Measurements from ENCODE around the gene UEVLD. TPM values are rescaled to one million over a fixed set of nuclear protein-coding genes. Genes with fewer than 3 reads are reported as not detected.

The UEVLD gene
- total and polyA plus RNA-seq, 2 donors (not counting 1 experiment from before 2014, with no cell fraction given) = 6.3 to 12.8 TPM

- no peak overlapping the region for H3K4me3 Mint-ChIP-seq
- no peak for DNase-seq
- Histone ChIP-seq H3K9ac (ENCODE audit: low read length) (no peak overlapping the region), H2AFZ (ENCODE audit: insufficient read depth, low read depth, low read length, poor library complexity, severe bottlenecking) (no peak overlapping the region), H3K36me3 (replicated peaks in 1 of 2; ENCODE audit: control extremely low read depth in 1 of 2, control insufficient read depth in 1 of 2, extremely low read depth in 1 of 2, insufficient read depth in 2 of 2, low read length in 1 of 2) (peaks cover 0 to 30% of the 10 kb centered on the region in 2 experiments), H3K27ac (ENCODE audit: low read length in 2 of 2) (no peak overlapping the region), H3K27me3 (replicated peaks in 1 of 4; ENCODE audit: control extremely low read depth in 1 of 4, control insufficient read depth in 3 of 4, insufficient read depth in 4 of 4, low read length in 3 of 4) (no peaks in the 10 kb centered on the region), H3K4me1 (ENCODE audit: control insufficient read depth in 2 of 2, insufficient read depth in 2 of 2, low read length in 2 of 2) (peaks cover 6 to 7% of the 10 kb centered on the region in 2 donors), H3K79me2 (ENCODE audit: control insufficient read depth, insufficient read depth, low read length) (peaks cover 73% of the 10 kb centered on the region), H4K20me1 (ENCODE audit: control insufficient read depth, insufficient read depth, low read length, poor library complexity, severe bottlenecking) (peaks cover 31% of the 10 kb centered on the region), H3K4me2 (replicated peaks; ENCODE audit: low read depth, low read length, poor library complexity, severe bottlenecking) (no peak overlapping the region), H3K9me3 (ENCODE audit: control extremely low read depth in 1 of 3, control insufficient read depth in 2 of 3, insufficient read depth in 1 of 3, low read length in 2 of 3) (no peaks in the 10 kb centered on the region), H3K4me3 (ENCODE audit: control extremely low read depth in 1 of 5, extremely low read depth in 1 of 5, insufficient read depth in 1 of 5, low read depth in 2 of 5, low read length in 4 of 5) (no peak overlapping the region)
- 90% methylated on average over 2 of the region's 3 CpGs for WGBS (ENCODE audit: insufficient coverage)
- ATAC-seq (ENCODE audit: low read depth) = no peak
- TF ChIP-seq CTCF (IDR thresholded peaks at IDR 0.05) (no peak), EZH2 (IDR thresholded peaks at IDR 0.05; ENCODE audit: borderline replicate concordance, insufficient read depth, low read depth, low read length, poor library complexity, severe bottlenecking) (no peak)
- POLR2A ChIA-PET = interaction anchor here (0.6 kb wide), 1 partner anchor 334 kb away, joined by 3 read pairs; no protein-coding TSS in a partner anchor
- H3K9me3 Mint-ChIP-seq (ENCODE audit: insufficient read depth) = no peaks in the 10 kb centered on the region
- peaks cover 31% of the 10 kb centered on the region for H3K4me1 Mint-ChIP-seq
- no peaks in the 10 kb centered on the region for H3K27me3 Mint-ChIP-seq
- no peak overlapping the region for H3K27ac Mint-ChIP-seq
- intact Hi-C loops (cut with micrococcal nuclease) = loop anchor here (10.0 kb wide), 1 partner anchor 276 kb away; the partner anchor contains the start of gene SAA2
- CTCF ChIA-PET = interaction anchor here (0.6 to 0.7 kb wide), 2 partner anchors 675 to 1288 kb away, joined by 3 to 4 read pairs; no protein-coding TSS in a partner anchor
Measured at GRCh38 chr11:18521122-18521521, 67.4 kb downstream of the UEVLD start.

- POLR2A ChIA-PET = interaction anchor here (0.6 kb wide), 1 partner anchor 22 kb away, joined by 7 read pairs; no protein-coding TSS in a partner anchor
- ATAC-seq (ENCODE audit: low read depth) (no peak), DNase-seq (no peak)
- Mint-ChIP-seq H3K4me1 (no peaks in the 10 kb centered on the region), H3K4me3 (no peak overlapping the region), H3K27ac (no peak overlapping the region), H3K27me3 (no peaks in the 10 kb centered on the region), H3K9me3 (ENCODE audit: insufficient read depth) (no peaks in the 10 kb centered on the region)
- Histone ChIP-seq H3K4me3 (ENCODE audit: control extremely low read depth in 1 of 5, extremely low read depth in 1 of 5, insufficient read depth in 1 of 5, low read depth in 2 of 5, low read length in 4 of 5) (no peak overlapping the region), H3K79me2 (ENCODE audit: control insufficient read depth, insufficient read depth, low read length) (peaks cover 3% of the 10 kb centered on the region), H3K9me3 (ENCODE audit: control extremely low read depth in 1 of 3, control insufficient read depth in 2 of 3, insufficient read depth in 1 of 3, low read length in 2 of 3) (no peaks in the 10 kb centered on the region), H3K36me3 (replicated peaks in 1 of 2; ENCODE audit: control extremely low read depth in 1 of 2, control insufficient read depth in 1 of 2, extremely low read depth in 1 of 2, insufficient read depth in 2 of 2, low read length in 1 of 2) (peaks cover 8 to 79% of the 10 kb centered on the region in 2 experiments), H3K9ac (ENCODE audit: low read length) (no peak overlapping the region), H2AFZ (ENCODE audit: insufficient read depth, low read depth, low read length, poor library complexity, severe bottlenecking) (no peak overlapping the region), H3K27me3 (replicated peaks in 1 of 4; ENCODE audit: control extremely low read depth in 1 of 4, control insufficient read depth in 3 of 4, insufficient read depth in 4 of 4, low read length in 3 of 4) (no peaks in the 10 kb centered on the region), H4K20me1 (ENCODE audit: control insufficient read depth, insufficient read depth, low read length, poor library complexity, severe bottlenecking) (no peaks in the 10 kb centered on the region), H3K4me1 (ENCODE audit: control insufficient read depth in 2 of 2, insufficient read depth in 2 of 2, low read length in 2 of 2) (no peaks in the 10 kb centered on the region), H3K4me2 (replicated peaks; ENCODE audit: low read depth, low read length, poor library complexity, severe bottlenecking) (no peak overlapping the region), H3K27ac (ENCODE audit: low read length in 2 of 2) (no peak overlapping the region)
- intact Hi-C loops (cut with micrococcal nuclease) = no loop called here
- TF ChIP-seq EZH2 (IDR thresholded peaks at IDR 0.05; ENCODE audit: borderline replicate concordance, insufficient read depth, low read depth, low read length, poor library complexity, severe bottlenecking) = no peak
- no peak for TF ChIP-seq CTCF (IDR thresholded peaks at IDR 0.05)
- CTCF ChIA-PET = no interaction called here
Measured at GRCh38 chr11:18502352-18502751, 86.2 kb downstream of the UEVLD start.

All from B cell (primary cell).